HT-29 (cell line): ENCODE data around the gene STK32C. TPM values are rescaled to one million over a fixed set of nuclear protein-coding genes. Genes with fewer than 3 reads are reported as not detected.
"Not testable (repeated sequence)": the region's sequence is repeated elsewhere in the genome, so short reads cannot be mapped to it uniquely, and the experiment has no call there.

Source experiments
- DNase-seq: peaks from one replicate; pipeline ENCODE4 v3.0.0-alpha.2; 2015; ENCODE audit warnings: low spot score
- total RNA-seq: library from RNA; depleted of rRNA; stranded (reverse); fragments of >200 nt; shearing (Covaris generic); gene quantifications from 2 replicates; pipeline ENCODE4 v1.2.3, GENCODE V29; 2014

Gene STK32C
- total RNA-seq, 1 experiment from 2014 or later = 20.8 TPM

- DNase-seq = no peak
These were observed 75.5 kb downstream of the STK32C start for GRCh38 chr10:132232023-132232951.

- no peak for DNase-seq
These were observed 76.1 kb downstream of the STK32C start for GRCh38 chr10:132231656-132232022.

GRCh38 chr10:132230557-132231210, 77.1 kb downstream of the STK32C start:
- no peak for DNase-seq

DNA sequence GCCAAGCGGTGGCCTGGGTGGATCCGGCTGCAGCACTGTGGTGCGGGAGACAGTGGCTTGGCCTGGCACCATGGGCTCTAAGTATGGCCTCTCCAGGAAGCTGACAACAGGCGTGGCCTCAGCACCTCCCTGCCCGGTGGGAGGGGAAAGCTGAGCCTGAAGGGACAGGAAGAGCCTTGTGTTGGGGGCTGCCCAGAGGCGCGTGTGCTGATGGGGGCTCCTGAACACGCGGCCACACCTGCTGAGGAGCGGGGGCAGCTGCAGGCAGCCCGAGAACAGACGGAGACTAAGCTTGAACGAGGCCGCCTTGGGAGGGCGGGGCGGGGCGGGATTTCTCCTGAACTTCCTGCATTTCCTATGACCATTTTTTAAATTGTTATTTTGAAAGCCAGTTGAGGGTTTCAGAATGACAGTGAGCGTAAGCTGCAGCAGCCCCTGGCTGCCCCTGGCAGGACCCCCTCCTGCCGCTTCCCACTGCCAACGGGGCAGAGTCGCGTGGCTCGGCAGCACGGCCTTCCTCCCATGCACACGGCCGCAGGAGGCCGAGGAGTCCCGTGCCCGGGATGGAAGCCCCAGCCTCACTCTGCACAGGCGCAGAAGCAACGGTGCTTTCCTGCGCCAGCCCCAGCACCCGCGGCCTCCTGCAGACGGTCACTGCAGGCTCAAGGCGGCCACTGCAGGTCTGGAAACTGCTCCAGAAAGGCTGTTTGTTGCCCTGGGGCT, 77.8 kb downstream of the STK32C start:
- DNase-seq = peak; percentile 52

DNA sequence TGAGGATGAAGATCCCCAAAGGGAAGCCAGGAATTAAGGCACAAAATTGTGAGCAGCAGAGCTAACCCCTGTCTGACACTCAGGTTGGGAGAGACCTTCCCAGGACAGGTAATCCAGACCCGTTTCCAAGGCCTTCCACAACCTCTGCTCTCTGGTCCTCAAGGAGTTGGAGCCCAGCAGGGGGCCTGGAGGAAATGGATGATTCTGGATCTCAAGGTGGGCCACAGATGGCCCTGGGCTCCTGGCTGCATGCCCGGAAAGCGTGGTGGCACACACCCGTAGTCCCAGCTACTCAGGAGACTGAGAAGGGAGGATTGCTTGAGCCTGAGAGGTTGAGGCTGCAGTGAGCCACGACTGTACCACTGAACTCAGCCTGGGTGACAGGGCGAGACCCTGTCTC, 78.7 kb downstream of the STK32C start:
- no peak for DNase-seq

GRCh38 chr10:132228616-132229015, 79.1 kb downstream of the STK32C start:
- no peak for DNase-seq

GRCh38 chr10:132227851-132228390, 79.8 kb downstream of the STK32C start:
- DNase-seq = no peak

DNA sequence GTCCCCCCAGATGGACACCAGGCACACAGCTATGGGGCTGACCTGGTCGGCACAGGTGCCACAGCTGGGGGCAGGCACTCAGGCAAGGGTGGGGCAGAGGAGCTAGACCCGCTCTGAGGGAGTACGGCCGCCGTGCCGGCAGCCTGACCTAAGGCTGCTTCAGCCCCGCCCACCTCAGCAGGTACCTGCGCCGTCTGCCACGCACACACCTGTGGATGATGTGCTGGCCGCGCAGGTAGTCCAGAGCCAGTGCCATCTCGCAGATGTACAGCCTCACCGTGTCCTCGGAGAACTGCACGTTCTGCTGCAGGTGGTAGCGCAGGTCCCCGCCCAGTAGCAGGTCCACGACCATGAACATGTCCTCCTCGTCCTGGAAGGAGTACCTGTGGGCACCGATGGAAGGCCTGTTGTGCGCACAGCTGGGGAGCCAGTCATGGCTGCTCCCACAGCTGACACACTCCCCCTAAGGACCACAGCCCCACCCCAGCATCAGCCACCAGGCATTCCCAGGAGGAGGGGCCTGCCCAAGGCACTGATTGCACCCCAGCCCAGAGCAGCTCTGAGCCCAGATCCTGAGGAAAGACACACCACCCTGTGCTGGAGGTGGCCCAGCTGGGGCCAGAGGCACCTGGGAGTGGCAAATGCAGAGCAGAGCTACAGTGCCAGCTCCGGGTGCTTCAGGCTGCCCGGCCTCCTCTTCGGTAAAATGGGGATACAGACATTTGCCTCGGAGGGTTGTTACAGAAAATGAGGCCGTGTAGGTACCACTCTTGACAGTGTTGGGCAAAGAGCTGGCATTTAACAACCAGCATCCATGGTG, 81.0 kb downstream of the STK32C start:
- no peak for DNase-seq

- DNase-seq = no peak
These were observed 81.9 kb downstream of the STK32C start for GRCh38 chr10:132225849-132226205.

GRCh38 chr10:132225073-132225848, 82.5 kb downstream of the STK32C start:
- no peak for DNase-seq

- DNase-seq = no peak
These were observed 83.2 kb downstream of the STK32C start for GRCh38 chr10:132224343-132225072.

DNA sequence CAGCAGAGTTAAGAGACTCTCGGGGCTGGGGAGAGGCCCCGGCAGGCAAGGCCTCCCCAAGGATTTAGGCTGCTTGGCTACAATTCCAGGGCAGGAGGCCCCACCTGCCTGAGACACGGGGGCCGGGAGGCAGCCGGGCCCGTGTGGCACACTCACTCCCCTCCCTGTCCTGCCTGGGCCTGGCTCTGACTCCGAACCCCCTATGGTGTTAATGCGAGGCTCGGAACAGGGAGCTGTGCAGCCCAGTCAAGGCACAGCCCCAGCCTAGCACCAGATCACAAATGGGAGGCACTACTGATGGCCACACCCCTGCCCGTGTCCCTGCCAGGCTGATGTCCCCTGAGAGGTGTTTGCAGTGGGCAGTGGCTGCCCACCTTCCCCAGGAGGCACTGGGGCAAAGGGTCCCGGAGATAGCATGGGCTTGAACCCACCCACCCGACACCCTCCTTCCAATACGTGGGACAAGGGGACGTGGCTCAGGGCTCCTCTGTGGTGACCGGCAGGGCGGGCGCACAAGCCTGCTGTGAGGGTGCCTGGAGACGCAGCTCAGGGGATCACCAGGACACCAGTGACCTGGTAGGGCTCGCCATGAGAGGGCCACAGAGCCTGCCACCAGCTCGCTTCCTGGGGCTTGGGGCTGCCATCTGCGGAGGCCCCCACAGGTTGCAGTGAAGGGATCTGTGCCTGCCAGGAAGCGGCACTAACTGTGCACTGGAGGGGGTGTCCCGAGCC, 84.0 kb downstream of the STK32C start:
- DNase-seq = no peak

DNA sequence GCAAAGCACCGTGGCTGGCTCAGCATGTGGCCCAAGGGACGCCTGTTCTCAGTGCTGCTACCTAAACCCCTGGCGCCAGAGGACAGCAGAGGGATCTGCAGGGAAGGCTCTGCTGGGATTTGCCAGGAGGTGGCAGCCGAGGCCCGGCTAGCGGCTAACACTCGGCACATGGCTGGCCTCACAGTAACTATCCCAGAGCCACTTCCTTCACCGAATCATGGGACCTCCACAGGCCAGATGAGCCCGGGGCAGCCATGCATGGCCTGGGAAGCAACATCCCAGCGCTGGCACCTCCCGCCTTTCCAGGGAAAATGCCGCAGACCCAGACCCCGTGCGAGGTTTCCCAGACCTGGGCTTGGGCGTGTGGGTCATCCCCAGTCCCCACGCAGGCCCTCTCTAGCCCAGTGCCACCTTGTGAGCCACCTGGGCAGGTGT, 84.6 kb downstream of the STK32C start:
- peak; percentile 79 for DNase-seq

DNA sequence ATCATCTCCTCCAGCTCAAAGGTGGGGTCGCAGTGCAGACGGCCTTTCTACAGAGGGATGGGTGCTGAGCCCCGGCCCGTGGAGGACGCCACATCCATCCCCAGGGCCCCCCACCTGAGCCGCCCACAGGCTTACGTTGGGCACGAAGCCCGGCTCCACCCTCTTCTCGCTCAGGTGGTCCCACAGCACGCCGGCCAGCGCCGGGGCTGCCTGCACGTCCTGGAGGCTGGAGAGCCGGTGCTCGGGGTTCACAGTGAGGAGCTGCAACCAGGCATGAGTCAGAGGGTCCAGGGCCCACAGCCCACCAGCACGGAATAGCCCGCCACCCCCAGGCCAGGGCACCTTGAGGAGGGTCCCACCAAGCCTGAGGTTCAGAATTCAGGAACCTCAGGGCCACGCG, 85.0 kb downstream of the STK32C start:
- DNase-seq = no peak

DNA sequence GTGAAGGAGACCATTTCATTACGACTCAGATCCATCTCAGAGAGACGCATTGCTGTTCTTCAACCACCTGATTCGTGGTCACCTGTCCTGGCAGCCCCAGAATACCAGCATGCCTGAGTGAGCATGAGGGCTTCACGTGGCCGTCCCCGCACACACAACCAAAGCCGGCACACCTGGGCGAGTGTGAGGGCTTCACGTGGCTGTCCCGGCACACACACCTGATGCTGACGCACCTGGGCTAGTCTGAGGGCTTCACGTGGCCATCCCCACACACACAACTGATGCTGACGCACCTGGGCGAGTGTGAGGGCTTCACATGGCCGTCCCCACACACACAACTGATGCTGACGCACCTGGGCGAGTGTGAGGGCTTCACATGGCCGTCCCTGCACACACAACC, 86.8 kb downstream of the STK32C start:
- not testable (repeated sequence) for DNase-seq

DNA sequence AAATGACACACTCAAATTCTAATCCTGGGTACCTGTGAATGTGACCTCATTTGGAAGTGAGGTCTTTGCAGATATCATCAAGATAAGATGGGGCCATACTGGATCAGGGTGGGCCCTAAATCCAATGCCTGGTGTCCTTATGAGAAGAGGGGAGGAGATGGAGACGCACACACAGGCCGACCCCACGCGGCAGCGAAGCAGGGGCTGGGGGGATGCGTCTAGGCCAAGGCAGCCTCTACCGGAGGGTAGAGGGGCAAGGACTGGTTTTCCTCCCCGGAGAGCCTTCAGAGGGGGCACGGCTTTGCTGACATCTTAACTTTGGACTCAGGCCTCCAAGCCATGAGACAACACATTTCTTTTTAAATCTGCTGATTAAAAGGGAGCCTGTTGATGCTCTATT, 87.7 kb downstream of the STK32C start:
- DNase-seq = no peak

GRCh38 chr10:132219486-132219885, 88.3 kb downstream of the STK32C start:
- DNase-seq = no peak

DNA sequence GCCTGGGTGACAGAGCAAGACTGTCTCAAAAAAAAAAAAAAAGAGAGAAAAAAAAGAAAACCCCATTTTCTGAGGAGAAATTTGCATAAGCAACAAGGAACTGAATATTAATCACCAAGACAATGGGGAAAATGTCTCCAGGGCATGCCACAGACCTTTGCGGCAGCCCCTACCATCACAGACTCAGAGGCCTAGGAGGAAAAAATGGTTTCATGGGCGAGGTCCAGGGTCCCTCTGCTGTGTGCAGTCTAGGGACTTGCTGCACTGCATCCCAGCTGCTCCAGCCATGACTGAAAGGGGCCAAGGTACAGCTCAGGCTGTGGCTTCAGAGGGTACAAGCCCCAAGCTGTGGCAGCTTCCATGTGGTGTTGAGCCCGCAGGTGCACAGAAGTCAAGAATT, 91.3 kb downstream of the STK32C start:
- not testable (repeated sequence) for DNase-seq

DNA sequence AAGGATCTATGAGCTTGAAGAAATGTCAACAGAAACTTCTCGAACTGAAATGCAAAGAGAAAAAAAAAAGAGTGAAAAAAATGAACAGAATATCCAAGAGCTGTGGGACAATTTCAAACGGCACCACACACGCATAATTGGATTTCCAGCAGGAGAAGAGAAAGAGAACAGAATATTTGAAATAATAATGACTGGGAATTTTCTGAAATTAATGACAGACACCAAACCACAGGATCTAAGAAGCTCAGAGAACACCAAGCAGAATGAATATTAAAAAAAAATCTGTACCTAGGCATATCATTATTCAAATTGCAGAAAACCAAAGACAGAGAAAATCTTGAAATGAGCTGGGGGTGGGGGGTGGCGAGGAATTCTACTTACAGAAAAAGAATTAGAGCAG, 93.8 kb downstream of the STK32C start:
- no peak for DNase-seq
